ENCODE data around the gene LMF2. TPM values are rescaled to one million over a fixed set of nuclear protein-coding genes. Genes with fewer than 3 reads are reported as not detected.

Gene LMF2
- total RNA-seq, 1 experiment from 2014 or later = 42.4 TPM

DNA sequence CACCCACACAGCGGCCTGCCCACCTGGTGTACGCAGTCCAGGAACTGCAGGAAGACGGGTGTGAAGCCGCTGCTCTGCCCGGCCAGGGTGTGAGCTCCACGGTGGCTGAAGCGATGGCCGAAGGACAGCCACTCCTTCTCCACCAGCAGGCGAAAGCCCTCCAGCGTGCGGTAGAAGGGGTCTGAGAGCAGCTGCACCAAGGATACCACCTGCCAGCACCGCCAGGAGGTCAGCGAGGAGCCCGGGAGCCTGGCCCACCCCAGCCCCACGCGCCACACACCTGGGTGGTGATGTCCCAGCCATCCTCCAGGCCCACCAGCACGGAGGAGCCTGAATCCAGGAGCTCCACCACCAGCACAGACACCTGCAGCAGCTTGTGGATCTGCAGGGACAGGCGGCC, 52.3 kb downstream of the LMF2 start:
- no peak for DNase-seq
- POLR2A ChIA-PET (ENCODE audit: unreplicated experiment) = no interaction called here
- Histone ChIP-seq H2AFZ (ENCODE audit: low read length) (no peak overlapping the region), H3K9me2 (replicated peaks; ENCODE audit: low read length) (no peaks in the 10 kb centered on the region), H3K36me3 (ENCODE audit: low read depth, low read length) (no peaks in the 10 kb centered on the region), H3K27me3 (ENCODE audit: low read length) (no peaks in the 10 kb centered on the region), H3F3A (ENCODE audit: low read length, unreplicated experiment) (no peaks in the 10 kb centered on the region), H3K4me3 (ENCODE audit: low read length) (no peak overlapping the region), H4K20me1 (ENCODE audit: low read length) (no peaks in the 10 kb centered on the region), H3K79me2 (ENCODE audit: low read length) (no peaks in the 10 kb centered on the region), H3K4me2 (ENCODE audit: low read length) (no peak overlapping the region), H3K27ac (ENCODE audit: low read length) (no peak overlapping the region), H3K4me1 (ENCODE audit: insufficient read depth, low read length) (no peaks in the 10 kb centered on the region), H3K9me3 (ENCODE audit: low read length) (no peaks in the 10 kb centered on the region), H3K9ac (ENCODE audit: low read length) (no peak overlapping the region)
- CTCF ChIA-PET = no interaction called here
- ATAC-seq = no peak
- TF ChIP-seq EZH2 (IDR thresholded peaks at IDR 0.05; ENCODE audit: low read length, unreplicated experiment) (no peak), EZH2phosphoT487 (IDR thresholded peaks at IDR 0.05; ENCODE audit: borderline replicate concordance, low read length) (no peak)
- TF ChIP-seq, protein P1, sequence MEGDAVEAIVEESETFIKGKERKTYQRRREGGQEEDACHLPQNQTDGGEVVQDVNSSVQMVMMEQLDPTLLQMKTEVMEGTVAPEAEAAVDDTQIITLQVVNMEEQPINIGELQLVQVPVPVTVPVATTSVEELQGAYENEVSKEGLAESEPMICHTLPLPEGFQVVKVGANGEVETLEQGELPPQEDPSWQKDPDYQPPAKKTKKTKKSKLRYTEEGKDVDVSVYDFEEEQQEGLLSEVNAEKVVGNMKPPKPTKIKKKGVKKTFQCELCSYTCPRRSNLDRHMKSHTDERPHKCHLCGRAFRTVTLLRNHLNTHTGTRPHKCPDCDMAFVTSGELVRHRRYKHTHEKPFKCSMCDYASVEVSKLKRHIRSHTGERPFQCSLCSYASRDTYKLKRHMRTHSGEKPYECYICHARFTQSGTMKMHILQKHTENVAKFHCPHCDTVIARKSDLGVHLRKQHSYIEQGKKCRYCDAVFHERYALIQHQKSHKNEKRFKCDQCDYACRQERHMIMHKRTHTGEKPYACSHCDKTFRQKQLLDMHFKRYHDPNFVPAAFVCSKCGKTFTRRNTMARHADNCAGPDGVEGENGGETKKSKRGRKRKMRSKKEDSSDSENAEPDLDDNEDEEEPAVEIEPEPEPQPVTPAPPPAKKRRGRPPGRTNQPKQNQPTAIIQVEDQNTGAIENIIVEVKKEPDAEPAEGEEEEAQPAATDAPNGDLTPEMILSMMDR (conservative IDR thresholded peaks at IDR 0.05; ENCODE audit: low read depth, low read length) = no peak
- no TSS peak for BruUV-seq (replicated peaks)
- intact Hi-C loops (cut with micrococcal nuclease) = no loop called here

DNA sequence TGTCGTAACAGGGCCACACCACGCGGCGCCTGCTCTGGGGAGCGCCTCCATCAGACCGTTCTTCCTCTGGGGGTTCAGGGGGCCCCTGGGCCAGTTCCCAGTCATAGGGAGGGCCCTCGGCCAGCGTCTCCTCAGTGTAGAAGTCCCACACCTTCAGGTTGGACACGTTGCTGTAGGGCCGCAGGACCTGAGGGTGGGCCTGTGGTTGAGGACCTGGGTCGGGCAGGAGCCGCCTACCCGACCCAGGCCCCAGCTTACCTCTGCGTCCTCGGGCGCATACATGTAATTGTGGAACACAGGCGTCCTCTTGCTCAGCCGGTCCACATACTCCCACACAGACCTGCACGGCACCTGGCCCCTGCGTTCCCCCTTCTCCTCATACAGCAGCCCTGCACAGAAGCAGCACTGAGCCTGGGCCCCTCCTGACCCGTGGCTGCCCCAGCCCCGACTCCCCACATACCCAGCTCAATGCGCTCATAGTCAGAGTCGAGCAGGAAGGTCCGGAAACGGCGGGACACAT, 52.9 kb downstream of the LMF2 start:
- POLR2A ChIA-PET (ENCODE audit: unreplicated experiment) = no interaction called here
- intact Hi-C loops (cut with micrococcal nuclease) = no loop called here
- no peak overlapping the region for H3K4me2 ChIP-seq (ENCODE audit: low read length)

More for the DNA sequence above, 52.9 kb downstream of the LMF2 start:
- Histone ChIP-seq H3K79me2 (ENCODE audit: low read length) (no peaks in the 10 kb centered on the region), H3F3A (ENCODE audit: low read length, unreplicated experiment) (no peaks in the 10 kb centered on the region), H3K9ac (ENCODE audit: low read length) (no peak overlapping the region), H3K4me1 (ENCODE audit: insufficient read depth, low read length) (no peaks in the 10 kb centered on the region), H3K27me3 (ENCODE audit: low read length) (no peaks in the 10 kb centered on the region), H2AFZ (ENCODE audit: low read length) (no peak overlapping the region), H3K4me3 (ENCODE audit: low read length) (no peak overlapping the region), H3K9me3 (ENCODE audit: low read length) (no peaks in the 10 kb centered on the region), H3K9me2 (replicated peaks; ENCODE audit: low read length) (no peaks in the 10 kb centered on the region), H3K27ac (ENCODE audit: low read length) (no peak overlapping the region), H4K20me1 (ENCODE audit: low read length) (no peaks in the 10 kb centered on the region), H3K36me3 (ENCODE audit: low read depth, low read length) (no peaks in the 10 kb centered on the region)
- BruUV-seq (replicated peaks) = TSS peak; percentile 25
- no peak for DNase-seq
- TF ChIP-seq EZH2phosphoT487 (IDR thresholded peaks at IDR 0.05; ENCODE audit: borderline replicate concordance, low read length) = no peak
- TF ChIP-seq, protein P1 (conservative IDR thresholded peaks at IDR 0.05; ENCODE audit: low read depth, low read length) = no peak
- TF ChIP-seq EZH2 (IDR thresholded peaks at IDR 0.05; ENCODE audit: low read length, unreplicated experiment) = no peak
- ATAC-seq = no peak
- CTCF ChIA-PET = no interaction called here

Other genes with a start within 250 kb of the LMF2 start
- gene MAPK12, start 246.0 kb downstream of the LMF2 start, total RNA-seq (2014; rRNA removed) = 22.4 and 22.5 TPM in 2 replicates
- 7.0 and 7.6 TPM in 2 replicates for gene MAPK11, start 237.3 kb downstream of the LMF2 start, total RNA-seq (2014; rRNA removed)
- gene PLXNB2, start 200.1 kb downstream of the LMF2 start, total RNA-seq (2014; rRNA removed) = 68.2 and 82.9 TPM in 2 replicates
- 1.1 and 1.7 TPM in 2 replicates for gene DENND6B, start 180.7 kb downstream of the LMF2 start, total RNA-seq (2014; rRNA removed)
- gene PPP6R2, start 164.4 kb downstream of the LMF2 start, total RNA-seq (2014; rRNA removed) = 46.2 and 54.0 TPM in 2 replicates
- gene SBF1, start 32.7 kb downstream of the LMF2 start, total RNA-seq (2014; rRNA removed) = 48.5 and 67.1 TPM in 2 replicates
- 0.98 and 1.8 TPM in 2 replicates for gene ADM2, start 26.2 kb downstream of the LMF2 start, total RNA-seq (2014; rRNA removed)
- gene MIOX, start 20.8 kb downstream of the LMF2 start, total RNA-seq (2014; rRNA removed) = not detected in 2 replicates
- gene NCAPH2, start 522 bp upstream of the LMF2 start, total RNA-seq (2014; rRNA removed) = 75.4 and 92.1 TPM in 2 replicates
- gene SCO2, start 17.9 kb upstream of the LMF2 start, total RNA-seq (2014; rRNA removed) = 5.7 and 5.8 TPM in 2 replicates
- 12.3 and 21.8 TPM in 2 replicates for gene TYMP, start 22.3 kb upstream of the LMF2 start, total RNA-seq (2014; rRNA removed)
- gene KLHDC7B, start 38.2 kb upstream of the LMF2 start, total RNA-seq (2014; rRNA removed) = 0.35 TPM in 1 of 2 replicates, not detected in the other
- 1.3 TPM in 1 of 2 replicates, not detected in the other for gene SYCE3, start 55.2 kb upstream of the LMF2 start, total RNA-seq (2014; rRNA removed)
- 13.1 and 17.5 TPM in 2 replicates for gene CPT1B, start 70.7 kb upstream of the LMF2 start, total RNA-seq (2014; rRNA removed)
- 27.0 and 31.5 TPM in 2 replicates for gene CHKB, start 75.1 kb upstream of the LMF2 start, total RNA-seq (2014; rRNA removed)
- gene MAPK8IP2, start 93.1 kb upstream of the LMF2 start, total RNA-seq (2014; rRNA removed) = 1.2 and 1.5 TPM in 2 replicates
- gene ARSA, start 120.5 kb upstream of the LMF2 start, total RNA-seq (2014; rRNA removed) = 11.3 and 16.7 TPM in 2 replicates
- 3.7 and 6.8 TPM in 2 replicates for gene SHANK3, start 165.1 kb upstream of the LMF2 start, total RNA-seq (2014; rRNA removed)
- not detected in 2 replicates for gene ACR, start 230.5 kb upstream of the LMF2 start, total RNA-seq (2014; rRNA removed)